ENCODE measurements around the gene SCUBE2. TPM values are rescaled to one million over a fixed set of nuclear protein-coding genes. Genes with fewer than 3 reads are reported as not detected.

Gene SCUBE2
- total RNA-seq, 2 donors from 2014 or later: 2.5 to 7.4 TPM

DNA sequence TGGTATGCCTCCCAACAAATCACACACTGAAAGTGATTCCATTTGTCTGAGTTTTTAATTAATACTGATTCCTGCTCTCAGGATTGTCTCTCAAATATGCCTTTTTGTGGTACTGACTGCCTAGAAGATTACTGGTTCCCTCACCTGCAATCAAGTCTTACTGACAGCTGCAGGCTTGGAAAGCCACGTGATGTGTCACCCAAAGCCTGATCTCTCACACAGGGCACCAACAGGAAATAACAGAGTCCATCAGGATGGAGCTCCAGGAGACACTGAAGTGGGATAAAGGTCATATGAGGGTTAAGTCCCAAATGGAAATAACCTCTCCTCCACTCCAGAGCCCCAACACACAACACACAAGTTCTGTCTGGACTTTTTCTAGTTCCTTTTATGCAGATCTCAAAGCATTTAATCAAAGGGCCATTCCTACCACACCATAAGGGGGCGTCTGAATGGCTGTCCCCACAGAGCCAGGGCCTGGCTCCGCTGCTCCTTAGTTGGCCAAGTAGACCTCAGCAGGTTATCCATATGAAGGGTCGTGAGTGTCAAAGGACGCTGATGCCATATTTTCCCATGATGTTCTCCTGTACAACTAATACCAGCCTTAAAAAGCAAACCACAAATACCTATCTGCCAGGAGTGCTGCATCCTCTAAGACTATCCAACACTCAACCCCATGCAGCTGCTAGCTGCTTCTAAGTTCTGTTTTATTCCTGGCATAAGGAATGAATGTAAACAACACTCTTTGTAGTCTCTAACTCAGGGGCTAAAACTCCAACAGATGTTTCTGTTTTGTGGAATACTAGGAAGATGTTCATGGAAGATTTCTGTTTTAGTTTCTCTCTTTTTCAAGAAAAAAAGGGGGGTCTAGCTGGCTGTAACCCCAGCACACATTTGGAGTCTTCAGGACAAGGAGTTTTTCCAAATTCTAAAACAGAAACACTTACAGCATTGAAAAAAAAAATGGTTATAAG is 13.0 kb downstream of the SCUBE2 start:
- no peak for DNase-seq (ENCODE audit: low spot score)
- intact Hi-C loops (cut with DNase I): no loop called here

DNA sequence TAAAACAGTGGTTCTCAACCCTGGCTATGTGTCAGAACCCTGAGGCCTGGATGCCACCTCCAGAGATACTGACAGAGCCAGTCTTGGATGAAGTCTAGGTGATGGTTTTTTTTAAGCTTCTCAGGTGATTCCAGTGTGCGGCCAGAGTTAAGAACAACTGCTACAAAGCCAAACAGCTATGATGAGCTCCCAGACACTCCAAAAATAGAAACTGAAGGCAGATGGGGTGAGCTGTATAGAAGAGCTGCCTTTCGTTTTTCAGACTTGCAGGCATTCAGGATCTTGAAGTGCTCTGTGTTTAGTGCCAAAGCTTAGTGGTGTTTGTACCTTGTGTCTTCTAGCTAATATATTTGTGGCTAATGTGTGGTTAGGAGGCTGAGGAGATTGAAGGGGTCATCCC is 14.2 kb downstream of the SCUBE2 start:
- intact Hi-C loops (cut with DNase I): no loop called here
- DNase-seq (ENCODE audit: low spot score): no peak

DNA sequence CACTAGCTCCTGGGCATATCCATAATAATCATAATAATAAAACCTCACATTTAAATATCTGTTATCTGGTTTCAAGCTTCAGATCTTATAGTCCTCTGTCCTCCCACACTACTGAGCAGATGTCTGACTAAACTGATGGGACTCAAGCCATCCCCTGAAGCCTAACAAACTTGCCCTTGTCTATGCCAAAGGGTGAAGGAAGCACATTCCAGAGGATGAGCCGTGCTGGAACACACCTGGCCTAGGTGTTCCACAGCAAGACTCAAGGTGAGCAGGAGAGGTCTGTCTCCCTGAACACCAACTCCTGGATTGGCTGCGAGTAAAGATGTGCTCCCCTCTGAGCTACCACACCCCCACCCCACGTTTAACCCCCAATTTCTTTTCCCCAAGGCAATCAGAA is 14.7 kb downstream of the SCUBE2 start:
- intact Hi-C loops (cut with DNase I): no loop called here
- DNase-seq (ENCODE audit: low spot score): no peak

DNA sequence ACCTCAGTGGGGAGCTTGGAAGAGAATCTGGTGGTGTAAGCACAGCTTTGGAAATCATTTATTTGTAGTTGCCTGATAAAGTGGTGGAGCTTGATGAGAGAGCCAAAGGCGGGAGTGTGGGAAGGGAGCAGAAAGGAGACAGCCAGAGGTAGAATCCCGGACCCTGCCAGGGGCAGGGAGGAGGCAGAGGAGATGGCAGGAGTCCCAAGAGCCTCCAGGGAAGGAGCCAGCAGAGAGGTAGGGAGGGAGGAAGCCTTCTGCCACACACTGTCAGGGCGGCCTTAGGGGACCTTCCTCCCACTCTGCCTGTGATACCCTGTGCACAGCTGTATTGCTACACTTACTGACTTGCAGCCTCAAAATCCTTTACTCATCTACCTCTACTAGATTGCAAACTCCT is 15.4 kb downstream of the SCUBE2 start:
- no peak for DNase-seq (ENCODE audit: low spot score)
- intact Hi-C loops (cut with DNase I): no loop called here

DNA sequence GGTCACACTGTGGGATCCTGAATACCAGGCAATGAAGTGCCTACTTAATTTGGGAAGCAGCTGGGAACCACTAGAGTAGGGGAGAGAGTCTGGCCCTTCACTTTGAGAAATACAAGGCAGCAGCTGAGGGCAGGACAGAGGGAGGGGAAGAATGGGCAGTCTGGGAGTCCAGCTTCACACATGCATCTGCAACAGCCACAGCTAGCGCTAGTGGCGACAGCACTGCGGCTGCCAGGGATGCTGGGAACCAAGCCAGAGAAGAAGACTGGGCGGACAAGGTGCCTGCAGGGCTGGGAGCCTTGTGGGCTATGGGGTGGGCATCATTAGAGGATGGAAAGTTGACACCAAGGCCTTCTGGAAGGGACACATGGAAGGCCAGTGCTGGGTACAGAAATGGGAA is 15.8 kb downstream of the SCUBE2 start:
- intact Hi-C loops (cut with DNase I): no loop called here
- no peak for DNase-seq (ENCODE audit: low spot score)

DNA sequence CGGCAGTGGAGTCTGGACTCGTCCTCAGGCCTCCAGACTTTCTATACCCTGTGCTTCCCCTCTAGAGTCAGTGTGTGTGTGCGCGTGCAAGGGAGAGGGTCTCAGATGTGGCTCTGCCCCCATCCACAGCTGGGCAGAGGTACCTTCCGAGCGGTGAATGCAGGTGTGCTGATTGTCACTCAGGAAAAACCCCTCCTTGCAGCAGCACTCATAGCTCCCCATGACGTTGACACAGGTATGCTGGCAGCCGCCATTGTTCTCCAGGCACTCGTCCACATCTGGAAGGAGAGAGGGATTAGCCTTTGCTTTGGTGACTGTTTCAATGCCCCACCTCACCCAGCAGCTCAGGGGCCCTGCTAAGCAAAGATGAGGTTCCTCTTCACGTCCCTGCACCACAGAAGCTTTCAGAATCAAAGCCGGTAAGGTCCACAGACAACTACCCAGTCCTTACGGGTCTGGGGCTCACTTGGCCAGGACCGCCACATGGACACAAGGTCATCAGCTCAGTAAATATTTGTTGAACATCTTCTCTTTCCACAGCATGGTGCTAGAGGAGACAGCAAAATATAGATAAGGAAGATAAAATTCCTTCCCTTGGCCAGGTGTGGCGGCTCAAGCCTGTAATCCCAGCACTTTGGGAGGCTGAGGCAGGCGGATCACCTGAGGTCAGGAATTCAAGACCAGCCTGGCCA is 16.9 kb downstream of the SCUBE2 start:
- no peak for DNase-seq (ENCODE audit: low spot score)
- intact Hi-C loops (cut with DNase I): loop anchor here in 1 of 2 donors (5.0 kb wide), 1 partner anchor 273 kb away; no protein-coding TSS in a partner anchor

DNA sequence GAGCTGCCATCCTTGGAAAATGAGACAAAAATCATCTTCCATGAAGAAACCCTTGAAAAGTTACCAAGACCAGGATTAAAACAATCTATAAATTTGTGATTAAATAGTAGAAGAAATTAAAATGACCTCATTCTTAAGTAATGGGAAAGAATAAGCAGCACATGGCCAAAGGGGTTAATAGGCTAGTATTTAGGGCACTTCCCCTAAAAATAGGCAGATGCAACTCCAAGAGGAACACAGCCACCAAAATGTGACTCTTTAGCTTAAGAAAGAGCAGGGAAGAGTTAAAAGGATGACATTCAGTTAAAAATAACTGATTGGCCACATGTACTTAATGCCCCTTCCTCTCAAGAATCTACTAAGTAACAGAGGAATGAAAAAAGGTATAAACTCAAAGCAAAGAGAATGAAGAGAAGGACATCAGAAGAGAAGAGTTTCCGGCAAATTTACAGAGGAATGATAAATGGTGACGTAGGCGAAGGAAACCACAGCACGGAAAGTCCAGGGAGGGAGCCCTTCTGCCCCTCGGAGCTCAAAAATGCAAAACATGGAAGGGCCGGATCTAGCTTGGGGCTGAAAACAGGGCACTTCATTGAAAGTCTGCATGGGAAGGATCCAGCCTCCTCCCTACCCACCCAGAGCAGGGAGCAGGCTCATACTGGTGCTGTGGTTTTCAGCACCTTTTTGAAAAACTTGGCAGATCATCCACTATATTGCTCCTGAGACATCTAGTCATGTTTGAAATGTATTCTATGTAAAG is 17.8 kb downstream of the SCUBE2 start:
- no peak for DNase-seq (ENCODE audit: low spot score)
- intact Hi-C loops (cut with DNase I): loop anchor here in 1 of 2 donors (5.0 kb wide), 1 partner anchor 274 kb away; no protein-coding TSS in a partner anchor

DNA sequence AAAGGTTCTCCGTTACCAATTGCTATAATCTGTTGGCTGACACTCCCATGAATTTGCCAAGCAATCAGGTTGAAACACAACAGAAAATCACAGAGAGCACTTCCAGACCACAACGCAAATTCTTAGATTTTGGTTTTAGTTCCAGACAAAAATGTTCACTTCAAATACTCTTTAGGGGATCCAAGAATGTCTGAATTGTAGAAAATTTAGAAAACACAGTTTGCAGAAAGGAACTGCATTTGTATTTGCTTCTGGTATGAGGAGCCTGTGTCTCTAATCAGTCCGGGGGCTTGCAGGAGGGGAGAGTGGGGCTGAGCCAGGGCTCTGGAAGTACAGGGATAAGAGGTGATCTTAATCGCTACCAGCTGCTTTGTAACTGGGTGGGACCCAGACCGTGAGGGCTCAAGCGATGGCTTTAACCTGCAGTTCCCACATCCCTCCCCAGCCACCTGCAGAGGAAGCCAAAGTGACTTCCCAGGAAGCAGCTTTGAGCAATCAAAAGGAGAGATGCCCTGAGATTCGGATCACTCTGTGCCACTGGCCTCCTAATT is 18.7 kb downstream of the SCUBE2 start:
- no peak for DNase-seq (ENCODE audit: low spot score)
- intact Hi-C loops (cut with DNase I): loop anchor here in 1 of 2 donors (5.0 kb wide), 1 partner anchor 275 kb away; no protein-coding TSS in a partner anchor

DNA sequence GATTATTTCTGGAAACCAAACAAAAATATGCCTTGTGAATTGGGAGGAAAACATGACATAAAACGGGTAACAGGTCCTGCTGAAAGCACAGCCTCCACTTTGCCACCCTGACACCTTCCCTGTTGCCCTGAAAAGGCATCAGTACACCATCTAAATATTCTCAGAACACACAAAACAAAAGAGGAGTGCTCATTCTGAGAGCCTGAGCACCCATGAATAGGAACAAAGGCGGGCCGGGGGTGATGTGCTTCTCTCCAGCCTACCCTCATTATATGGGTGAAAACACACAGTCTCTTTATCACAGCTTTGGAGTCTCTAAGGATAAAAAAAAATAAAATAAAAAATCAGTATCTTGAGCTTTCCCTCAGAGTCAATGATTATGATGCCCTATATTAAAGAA is 19.7 kb downstream of the SCUBE2 start:
- intact Hi-C loops (cut with DNase I): loop anchor here in 1 of 2 donors (5.0 kb wide), 1 partner anchor 276 kb away; no protein-coding TSS in a partner anchor
- DNase-seq (ENCODE audit: low spot score): no peak

DNA sequence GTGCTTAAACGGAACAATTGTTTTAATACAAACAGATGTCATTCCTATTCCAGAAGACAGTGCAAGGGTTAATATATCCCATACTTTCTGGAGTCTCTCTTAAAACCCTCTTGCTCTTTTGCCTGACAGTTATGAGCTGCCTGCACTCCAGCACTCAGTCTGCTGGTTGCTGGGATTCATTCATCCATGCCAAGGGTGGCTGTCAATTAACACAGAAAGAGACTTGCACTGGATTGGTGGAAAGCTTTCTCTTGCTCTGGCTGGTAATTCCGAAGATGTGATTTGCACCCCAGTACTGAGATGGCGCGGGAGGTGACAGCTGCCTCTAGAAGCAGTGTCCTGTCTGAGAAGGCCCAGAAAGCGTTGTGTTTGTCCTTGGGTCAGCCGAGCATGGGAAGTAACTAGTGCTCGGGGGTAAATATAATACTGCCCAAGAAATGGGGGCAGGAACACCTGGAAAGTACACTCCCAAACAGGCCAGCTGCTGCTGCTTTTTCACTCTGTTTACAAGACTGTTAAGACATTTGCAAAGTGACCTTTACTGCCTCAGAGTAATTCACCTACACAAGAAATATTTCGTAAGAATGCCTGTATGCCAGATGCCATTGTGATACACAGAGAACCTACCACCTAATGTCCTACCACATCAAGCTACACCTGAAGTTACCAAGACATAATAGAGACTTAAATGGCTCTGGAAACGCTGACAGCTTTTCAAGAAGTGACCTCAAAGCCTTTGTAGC is 20.5 kb downstream of the SCUBE2 start:
- intact Hi-C loops (cut with DNase I): loop anchor here in 1 of 2 donors (5.0 kb wide), 1 partner anchor 276 kb away; no protein-coding TSS in a partner anchor
- peak; percentile 23 for DNase-seq (ENCODE audit: low spot score)

DNA sequence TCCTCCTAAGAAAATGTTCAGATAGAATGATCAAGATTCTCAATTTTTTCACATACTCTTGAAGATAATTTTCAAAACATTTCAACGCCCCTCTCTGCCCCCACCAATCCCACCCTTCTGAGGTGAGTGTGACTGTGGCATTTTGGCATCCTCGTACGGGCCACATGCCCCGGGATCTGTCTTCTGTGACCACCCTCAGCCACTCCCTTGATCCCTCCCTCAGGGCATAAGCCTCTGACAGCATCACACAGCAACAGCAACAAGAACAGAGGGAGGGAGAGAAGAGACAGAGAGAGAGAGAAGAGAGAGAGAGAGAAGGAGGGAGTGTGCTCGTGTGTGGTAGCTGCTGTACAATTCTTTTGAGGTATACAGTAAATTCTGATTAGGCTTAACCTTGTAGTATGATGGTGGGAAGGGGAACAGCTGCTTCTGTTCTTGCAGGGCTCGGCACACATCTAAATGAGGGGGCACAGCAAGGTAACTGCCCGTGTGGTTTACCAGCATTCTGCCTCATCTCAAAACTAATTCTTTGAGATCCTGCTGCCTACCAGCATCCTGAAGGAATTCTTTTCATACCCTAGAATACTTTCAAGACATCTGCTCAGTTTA is 21.4 kb downstream of the SCUBE2 start:
- peak; percentile 26 for DNase-seq (ENCODE audit: low spot score)
- intact Hi-C loops (cut with DNase I): loop anchor here in 1 of 2 donors (5.0 kb wide), 1 partner anchor 277 kb away; no protein-coding TSS in a partner anchor

DNA sequence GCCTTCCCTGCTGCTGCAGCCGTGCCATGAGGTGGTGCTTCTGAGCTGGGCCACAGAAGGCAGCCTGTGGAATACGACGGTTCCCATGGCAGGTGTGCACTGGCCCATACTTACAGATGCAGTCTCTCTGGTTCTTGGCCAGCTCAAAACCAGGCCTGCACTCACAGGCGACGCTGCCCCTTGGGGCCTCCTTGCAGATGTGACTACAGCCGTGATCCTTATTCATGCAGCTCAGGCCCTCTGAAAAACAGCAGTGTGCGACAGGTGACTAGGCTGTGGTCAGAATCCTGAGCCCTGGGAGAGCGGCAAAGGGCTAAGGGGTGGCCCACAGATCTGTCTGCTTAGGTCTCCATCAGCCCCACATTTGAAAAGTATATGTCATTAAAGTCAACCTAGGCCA is 22.1 kb downstream of the SCUBE2 start:
- intact Hi-C loops (cut with DNase I): no loop called here
- peak; percentile 32 for DNase-seq (ENCODE audit: low spot score)

DNA sequence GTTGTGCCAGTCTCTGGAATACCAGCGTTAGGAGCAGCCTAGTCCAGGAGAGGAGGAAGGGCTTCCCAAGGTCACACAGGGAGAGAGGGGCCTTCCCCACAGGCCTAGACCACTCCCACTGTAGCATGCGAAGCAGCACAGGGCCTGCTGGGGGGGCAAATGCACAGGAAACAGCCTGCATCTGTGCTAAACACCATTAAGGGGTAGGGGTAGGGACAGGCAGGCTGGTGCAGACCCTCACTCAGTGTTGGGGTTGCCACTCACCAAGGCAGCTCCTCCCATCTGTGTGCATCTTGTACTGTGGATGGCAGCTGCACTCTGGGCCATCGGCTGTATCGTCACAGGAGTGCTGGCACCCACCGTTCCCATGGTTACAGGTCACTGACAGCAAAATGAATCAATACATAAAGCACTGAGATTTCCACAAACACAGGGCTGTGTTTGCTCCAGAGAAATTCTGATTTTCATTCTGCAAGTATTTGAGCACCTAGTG is 24.9 kb downstream of the SCUBE2 start:
- no peak for DNase-seq (ENCODE audit: low spot score)
- intact Hi-C loops (cut with DNase I): no loop called here

DNA sequence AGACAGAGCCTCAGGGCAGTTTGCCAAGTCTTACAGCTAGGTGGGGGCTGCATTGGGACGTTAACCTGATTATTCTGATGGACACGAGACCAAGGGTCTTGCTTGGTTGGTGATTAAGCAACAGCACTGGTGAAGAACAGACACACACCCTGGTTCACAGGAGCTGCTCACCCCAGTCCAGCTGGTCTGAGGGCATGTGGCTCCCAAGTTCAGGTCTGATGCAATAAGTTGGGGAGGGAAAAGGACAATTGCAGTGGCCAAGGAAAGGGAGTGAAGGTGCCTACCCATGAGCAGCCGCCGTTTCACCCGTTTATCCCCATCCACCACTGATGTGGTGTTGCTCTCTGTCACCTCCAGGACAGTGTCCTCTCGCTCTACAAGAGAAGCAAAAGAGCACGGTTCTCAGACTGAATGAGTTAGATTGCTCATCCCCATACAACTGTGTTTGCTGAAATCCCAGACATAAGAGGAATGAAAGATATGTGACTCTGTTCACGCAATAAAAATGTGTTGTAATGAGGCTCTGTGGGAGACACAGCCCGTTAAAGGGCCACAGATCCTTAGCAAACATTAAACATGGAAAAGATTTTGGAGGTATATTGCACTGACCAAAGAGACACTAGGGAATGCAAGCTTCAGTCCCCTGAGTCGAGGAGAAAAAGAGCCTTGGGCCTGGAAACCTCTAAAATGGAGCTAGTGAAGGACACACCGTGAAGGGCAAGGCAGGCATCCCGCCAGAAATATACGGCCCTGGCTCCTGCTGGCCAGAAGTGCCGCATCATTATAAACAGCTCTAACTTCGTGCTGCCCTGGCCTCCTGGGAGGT is 25.6 kb downstream of the SCUBE2 start:
- no peak for DNase-seq (ENCODE audit: low spot score)
- intact Hi-C loops (cut with DNase I): no loop called here

DNA sequence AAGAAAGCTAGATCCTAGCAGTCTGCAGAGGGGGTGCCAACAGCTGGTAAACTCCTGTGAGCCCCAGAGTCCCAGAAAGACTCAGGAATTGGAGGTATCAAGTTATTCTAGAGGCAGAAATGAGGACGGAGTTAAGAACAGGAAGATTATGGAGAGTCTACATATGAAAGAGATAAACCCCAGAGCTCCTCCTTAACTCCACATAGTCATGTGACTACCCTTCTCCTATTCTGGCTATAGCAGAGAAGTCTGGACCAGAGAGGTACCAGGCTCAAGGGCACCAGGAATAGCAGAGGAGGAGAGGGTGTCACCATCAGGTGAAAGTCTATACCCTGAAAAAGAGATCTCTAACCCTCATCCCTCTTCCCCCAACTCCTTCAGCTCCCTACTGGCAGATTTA is 29.6 kb downstream of the SCUBE2 start:
- intact Hi-C loops (cut with DNase I): no loop called here
- DNase-seq (ENCODE audit: low spot score): no peak

DNA sequence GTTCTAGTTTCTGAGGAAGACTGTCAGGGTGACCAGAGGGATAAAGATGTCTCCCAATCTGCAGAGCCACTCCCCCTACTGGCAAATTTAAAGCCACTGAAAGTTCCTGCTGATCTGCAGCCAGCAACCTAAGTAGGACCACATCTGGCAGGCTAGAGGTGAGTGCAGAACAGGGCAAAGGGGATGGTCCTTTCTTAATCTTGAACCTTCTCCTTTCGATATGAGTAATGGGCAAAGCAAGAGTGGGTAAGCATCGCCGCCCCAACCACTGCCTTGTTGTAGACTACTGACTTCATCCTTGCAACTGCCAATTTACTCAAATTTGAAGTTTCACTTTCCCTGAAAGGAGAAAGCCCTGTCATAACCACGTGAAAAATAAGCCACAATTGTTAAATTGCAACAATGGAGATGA is 30.7 kb downstream of the SCUBE2 start:
- intact Hi-C loops (cut with DNase I): no loop called here
- DNase-seq (ENCODE audit: low spot score): no peak

DNA sequence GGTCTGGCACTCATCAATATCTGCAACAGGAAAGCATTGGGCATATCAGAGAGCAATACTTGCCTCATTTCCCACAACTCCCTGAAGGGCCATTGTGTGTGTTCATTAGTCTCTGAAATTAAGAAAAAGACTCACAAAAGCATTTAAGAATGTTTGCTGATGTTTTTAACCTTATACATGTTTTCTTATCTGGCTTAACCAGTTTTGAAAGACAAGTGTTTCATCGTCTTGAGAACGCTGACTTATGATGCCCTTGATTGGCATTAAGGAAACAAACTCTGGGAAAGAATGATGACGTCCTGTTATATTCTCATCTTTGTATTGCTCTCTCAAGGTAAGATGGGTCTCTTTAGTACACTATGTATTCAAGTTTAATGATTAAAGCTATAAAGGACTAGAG is 32.0 kb downstream of the SCUBE2 start:
- intact Hi-C loops (cut with DNase I): no loop called here
- no peak for DNase-seq (ENCODE audit: low spot score)
